Mesenteric fat pad (tissue), 1 donor: ENCODE data around the gene JUNB. TPM values are rescaled to one million over a fixed set of nuclear protein-coding genes. Genes with fewer than 3 reads are reported as not detected.
"Not testable (repeated sequence)": the region's sequence is repeated elsewhere in the genome, so short reads cannot be mapped to it uniquely, and the experiment has no call there.

Source experiments
- DNase-seq: peaks from one replicate; pipeline ENCODE4 v3.0.0-alpha.2; 2020; ENCODE audit warnings: low spot score
- total RNA-seq: library from RNA; stranded (reverse); fragmentation: NEBNext Ultra II Directional; extraction: Animal tissue kit (Norgen Biotek cat#: 25700); gene quantifications from one replicate; pipeline ENCODE4 v1.2.1, GENCODE V29; 2021
- donor health status: DM: yes; HTN: yes; CAD: no.

Gene JUNB
- total RNA-seq, 1 donor from 2014 or later = 800 TPM

DNA sequence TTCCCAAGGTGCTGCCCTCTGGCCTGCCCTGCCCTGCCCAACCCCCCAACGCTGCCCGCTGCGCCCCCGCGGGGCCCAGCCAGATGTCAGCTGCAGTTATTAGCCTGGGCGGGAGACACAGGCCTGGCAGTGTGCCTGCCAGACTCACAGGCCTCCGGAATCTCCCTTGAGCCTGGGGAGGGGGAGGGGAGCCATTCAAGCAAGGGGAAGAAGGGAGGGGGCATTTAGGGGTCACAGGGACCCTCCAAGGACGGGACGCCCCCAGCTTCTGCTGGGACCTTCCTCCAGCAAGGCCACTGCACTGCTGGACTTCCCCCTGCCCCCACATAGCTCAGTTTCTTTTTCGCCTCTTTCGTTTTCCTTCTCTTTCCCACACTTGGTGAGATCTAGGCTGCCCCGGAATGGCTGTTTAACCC is 2.6 kb upstream of the JUNB start:
- peak; percentile 94 for DNase-seq

DNA sequence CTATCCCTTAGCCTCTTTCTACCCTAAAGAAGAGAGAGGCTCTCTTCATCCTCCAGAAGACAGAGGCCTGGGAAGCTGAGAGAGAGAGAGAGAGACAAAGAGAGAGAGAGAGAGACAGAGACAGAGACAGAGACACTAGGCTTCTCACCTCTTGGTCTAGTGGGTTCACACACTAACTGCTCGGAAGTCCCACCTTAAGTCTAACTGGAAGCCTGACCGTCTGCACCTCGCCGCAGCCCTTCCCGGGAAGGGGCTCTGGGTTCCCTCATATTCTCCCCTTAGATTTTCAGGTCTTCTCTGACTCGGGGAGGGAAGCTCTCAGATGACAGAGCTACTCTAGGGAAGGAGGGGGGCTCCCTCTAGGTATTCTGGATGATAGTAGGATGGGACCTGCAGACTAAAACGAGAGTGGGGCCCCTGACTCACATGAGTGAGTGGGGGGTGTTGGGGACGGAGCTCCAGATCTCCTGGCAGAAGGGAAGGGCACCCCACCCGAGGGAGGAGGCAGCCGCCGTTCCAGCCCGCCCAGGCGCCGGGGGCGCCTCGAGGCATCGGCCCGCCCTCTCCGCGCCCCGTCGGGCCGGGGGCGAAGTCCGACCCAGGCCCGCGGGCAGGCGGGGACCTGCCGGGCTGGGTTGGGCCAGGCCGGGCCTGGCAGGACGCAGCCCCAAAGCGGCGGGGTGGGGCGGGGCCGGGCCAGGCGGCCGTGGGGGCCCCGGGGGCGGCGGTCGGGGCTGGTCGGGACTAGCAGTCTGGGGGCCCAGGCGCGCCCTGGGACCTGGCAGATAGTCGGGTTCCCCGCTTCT is 2.0 kb upstream of the JUNB start:
- no peak for DNase-seq

DNA sequence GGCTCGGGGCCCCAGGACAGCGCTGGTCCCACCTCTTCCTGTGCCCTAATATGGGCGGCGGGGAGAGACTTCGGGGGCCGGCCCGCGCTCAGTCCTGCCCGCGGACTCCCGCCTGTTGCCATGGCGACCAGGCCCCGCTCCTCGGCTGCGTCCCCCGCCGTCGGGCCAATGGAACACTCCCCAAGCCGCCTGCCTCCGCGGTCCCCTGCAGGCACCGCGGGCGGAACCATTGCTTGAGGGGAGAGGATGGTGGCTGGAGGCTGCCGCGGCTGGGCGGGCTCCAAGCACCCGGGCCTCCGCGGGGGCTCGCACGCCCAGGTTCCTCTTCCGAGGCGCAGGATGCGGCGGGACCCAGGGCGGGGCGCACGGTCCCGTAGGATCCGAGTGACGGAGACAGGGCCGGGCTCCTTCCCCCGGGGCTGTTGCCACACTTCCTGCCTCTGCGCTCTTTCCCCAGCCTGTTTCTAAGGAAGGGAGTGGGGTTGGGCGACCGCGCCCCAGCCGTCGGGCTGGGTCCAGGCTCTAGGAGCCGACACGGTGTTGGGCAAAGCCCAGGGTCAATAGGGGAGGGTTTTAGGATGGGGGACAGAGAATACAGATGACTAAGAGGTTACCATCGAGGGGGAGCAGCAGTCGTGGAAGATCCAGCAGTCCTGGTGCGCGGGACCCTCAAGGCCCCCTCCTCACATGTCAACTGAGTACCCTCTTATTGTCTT is 1.2 kb upstream of the JUNB start:
- peak; percentile 99 for DNase-seq

DNA sequence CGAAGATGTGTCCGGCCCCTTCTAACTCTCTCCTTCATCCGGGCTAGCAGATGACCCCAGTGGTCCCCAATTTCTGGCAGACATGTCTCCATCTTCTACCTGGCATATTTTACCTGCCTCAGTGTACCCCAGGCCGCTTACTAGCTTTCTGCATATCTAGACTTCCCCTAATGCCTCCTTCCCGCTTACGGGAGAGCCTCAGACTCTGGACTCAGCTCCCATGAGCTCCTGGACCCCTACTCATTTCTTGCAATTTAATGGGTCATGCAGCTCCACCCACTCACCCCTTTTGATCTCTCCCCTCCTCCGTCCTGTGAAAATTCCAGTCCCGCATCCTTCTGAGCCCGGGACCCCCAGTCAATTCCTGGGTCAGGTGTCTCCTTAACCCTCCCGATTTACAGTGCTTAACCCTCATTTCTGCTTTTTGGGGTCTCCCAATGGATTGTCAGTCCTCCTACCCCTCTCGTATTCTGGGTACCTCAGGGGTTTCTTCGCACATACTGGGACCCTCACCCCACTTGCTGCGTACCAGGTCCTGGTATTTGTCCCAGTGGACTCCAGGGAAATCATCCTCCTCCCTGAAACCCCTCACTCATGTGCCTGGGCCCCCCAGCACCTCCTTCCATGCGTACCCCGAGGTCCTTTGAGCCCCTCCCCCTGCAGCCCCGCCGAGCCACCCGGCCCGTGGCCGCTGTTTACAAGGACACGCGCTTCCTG is 500 bp upstream of the JUNB start:
- no peak for DNase-seq

DNA sequence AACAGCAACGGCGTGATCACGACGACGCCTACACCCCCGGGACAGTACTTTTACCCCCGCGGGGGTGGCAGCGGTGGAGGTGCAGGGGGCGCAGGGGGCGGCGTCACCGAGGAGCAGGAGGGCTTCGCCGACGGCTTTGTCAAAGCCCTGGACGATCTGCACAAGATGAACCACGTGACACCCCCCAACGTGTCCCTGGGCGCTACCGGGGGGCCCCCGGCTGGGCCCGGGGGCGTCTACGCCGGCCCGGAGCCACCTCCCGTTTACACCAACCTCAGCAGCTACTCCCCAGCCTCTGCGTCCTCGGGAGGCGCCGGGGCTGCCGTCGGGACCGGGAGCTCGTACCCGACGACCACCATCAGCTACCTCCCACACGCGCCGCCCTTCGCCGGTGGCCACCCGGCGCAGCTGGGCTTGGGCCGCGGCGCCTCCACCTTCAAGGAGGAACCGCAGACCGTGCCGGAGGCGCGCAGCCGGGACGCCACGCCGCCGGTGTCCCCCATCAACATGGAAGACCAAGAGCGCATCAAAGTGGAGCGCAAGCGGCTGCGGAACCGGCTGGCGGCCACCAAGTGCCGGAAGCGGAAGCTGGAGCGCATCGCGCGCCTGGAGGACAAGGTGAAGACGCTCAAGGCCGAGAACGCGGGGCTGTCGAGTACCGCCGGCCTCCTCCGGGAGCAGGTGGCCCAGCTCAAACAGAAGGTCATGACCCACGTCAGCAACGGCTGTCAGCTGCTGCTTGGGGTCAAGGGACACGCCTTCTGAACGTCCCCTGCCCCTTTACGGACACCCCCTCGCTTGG is 966 bp downstream of the JUNB start:
- DNase-seq = peak; percentile 93

DNA sequence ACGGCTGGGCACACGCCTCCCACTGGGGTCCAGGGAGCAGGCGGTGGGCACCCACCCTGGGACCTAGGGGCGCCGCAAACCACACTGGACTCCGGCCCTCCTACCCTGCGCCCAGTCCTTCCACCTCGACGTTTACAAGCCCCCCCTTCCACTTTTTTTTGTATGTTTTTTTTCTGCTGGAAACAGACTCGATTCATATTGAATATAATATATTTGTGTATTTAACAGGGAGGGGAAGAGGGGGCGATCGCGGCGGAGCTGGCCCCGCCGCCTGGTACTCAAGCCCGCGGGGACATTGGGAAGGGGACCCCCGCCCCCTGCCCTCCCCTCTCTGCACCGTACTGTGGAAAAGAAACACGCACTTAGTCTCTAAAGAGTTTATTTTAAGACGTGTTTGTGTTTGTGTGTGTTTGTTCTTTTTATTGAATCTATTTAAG is 1.6 kb downstream of the JUNB start:
- DNase-seq = no peak

DNA sequence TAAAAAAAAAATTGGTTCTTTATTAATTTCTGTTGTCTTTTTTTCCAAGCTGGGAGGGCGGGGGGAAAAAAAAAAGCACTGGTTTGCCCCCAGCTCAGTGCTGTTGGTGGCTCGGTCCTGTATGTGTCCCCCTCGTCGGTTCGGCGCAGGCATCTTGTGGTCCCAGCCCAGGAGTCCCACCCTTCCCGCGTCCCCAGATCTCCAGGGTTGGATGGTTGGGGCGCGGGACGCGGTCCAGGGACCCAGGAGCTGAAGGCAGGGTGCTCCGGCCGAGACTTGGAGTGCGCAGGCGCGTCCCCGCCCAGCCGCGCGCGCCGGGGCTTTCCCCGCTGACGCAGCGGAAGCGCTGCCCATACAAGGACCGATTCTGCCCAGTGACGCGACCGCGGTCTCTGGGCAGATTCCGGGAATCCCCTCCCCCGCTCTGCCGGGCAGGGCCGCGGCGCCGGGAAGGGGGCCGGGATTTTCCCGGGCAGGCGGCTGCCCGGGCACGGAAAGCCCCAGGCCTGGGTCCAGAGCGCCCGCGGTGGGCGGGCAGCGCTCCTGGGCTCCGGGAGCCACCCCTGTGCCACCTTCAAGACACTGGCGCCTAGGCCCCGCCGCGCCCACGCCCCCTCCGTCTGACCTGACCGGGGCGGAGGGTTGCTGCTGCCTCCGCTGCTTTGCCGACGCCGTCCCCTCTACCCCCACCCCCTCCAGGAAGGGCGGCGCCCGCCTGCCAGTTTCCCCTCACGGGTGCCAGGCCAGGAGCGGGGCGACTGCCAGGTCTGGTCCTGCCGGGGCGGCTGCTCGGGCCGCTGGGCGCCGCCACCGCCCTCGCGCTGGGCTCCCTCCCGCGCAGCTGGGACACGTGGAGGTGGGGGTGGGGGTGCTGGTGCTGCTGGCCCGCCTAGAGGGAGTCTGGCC is 2.3 kb downstream of the JUNB start:
- DNase-seq = peak; percentile 99

DNA sequence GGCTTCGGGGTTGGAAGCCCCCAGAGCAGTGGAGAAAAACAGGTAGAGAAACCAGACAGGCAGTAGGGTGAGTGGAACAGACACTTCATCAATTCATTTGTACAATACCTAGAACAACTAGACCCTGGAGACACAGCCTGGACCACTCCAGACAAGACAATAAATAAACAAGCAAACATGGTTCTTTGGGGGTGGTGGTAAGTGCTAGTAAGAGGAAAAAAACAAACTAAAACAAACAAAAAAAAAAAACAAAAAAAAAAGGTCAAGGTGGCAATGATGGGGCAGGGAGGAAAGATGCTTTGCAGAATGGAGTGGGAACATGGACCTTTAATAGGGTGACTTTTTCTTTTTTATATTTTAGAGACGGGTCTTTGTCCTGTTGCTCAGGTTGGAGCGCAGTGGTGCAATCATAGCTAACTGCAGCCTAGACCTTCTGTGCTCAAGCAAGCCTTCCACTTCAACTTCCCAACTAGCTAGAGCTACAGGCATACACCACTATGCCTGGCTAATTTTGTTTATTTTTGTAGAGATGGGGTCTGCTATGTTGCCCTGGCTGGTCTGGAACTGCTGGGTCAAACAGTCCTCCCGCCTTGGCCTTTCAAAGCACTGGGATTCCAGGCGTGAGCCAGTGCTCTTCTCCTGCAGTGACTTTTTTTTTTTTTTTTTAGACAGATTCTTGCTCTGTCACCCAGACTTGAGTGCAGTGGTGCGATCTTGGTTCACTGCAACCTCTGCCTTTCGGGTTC is 3.1 kb downstream of the JUNB start:
- no peak for DNase-seq

DNA sequence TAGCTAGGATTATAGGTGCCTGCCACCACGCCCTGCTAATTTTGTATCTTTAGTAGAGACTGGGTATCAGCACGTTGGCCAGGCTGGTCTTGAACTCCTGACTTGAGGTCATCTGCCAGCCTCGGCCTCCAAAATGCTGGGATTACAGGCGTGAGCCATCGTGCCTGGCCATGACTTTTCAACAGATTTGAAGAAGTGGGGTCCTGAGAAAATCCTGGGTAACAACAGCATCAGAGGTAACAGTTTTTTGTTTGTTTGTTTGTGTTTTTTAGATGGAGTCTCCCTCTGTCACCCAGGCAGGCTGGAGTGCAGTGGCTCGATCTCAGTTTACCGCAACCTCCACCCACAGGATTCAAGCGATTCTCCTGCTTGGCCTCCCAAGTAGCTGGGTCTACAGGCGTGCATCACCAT is 3.7 kb downstream of the JUNB start:
- no peak for DNase-seq

DNA sequence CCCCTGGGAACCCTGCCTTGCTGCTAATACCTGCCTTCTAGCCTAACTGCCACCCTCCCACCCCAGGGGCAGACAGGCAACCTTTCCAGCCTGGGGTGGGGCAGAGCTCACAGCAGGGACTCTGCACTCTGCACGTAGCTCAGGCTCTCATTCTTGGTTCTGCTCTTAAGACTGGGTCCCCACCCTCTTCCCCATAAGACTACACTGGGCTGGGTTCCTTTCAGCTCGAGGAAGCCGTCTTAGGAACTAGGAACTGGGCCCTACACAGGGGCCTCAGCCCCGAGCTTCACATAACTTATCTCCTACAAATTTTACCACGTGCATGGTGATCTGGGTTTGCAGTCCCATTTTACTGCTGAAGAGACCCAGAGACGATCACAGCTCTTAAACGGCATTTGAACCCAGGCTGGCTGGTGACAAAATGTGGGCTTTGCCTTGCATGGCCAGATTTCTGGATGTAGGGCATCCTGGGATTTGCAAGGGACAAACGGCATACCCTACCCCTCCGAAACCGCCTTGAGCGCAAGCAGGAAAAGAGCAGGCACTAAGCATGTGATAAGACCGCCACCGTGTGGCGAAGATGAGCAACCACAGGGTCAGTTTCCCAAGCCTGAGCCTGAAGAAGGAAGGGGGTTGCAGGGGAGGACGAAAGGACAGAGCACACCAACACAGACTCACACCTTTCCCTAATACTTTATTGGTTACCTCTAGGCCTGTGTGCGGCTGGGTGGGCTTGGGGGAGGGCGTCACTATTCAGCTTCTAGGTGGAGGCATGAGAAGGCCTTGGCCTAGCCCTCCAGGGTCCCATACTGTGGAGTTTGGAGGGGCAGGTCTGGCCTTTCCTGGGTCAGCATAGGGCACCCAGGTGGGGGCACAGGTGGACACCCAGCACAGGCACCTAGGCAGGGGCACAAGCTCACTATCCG is 5.1 kb downstream of the JUNB start:
- DNase-seq = no peak

DNA sequence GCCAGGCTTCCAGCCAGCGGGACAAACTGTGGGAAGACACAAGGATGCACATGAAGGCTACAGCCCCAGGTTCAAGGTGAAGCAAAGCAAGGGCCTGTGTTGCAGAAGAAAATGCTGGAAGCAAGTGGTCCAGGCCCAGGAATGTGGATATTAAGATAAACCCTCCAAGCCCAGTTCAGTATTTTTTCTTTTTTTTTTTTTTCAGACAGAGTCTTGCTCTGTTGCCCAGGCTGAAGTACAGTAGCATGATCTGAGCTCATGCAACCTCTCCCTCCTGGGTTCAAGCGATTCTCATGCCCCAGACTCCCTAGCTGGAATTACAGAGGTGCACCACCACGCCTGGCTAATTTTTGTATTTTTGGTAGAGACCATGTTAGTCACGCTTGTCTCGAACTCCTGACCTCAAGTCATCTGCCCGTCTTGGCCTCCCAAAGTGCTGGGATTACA is 5.9 kb downstream of the JUNB start:
- no peak for DNase-seq

DNA sequence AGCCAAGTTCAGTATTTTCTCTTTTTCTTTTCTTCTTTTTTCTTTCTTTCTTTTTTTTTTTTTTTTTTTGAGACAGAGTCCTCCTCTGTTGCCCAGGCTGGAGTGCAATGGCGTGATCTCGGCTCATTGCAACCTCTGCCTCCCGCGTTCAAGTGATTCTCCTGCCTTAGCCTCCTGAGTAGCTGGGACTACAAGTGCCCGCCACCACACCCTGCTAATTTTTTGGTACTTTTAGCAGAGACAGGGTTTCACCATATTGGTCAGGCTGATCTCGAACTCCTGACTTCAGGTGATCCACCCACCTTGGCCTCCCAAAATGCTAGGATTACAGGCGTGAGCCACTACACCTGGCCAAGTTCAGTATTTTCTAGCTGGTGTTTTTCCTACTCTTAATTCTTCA is 6.3 kb downstream of the JUNB start:
- DNase-seq = not testable (repeated sequence)

DNA sequence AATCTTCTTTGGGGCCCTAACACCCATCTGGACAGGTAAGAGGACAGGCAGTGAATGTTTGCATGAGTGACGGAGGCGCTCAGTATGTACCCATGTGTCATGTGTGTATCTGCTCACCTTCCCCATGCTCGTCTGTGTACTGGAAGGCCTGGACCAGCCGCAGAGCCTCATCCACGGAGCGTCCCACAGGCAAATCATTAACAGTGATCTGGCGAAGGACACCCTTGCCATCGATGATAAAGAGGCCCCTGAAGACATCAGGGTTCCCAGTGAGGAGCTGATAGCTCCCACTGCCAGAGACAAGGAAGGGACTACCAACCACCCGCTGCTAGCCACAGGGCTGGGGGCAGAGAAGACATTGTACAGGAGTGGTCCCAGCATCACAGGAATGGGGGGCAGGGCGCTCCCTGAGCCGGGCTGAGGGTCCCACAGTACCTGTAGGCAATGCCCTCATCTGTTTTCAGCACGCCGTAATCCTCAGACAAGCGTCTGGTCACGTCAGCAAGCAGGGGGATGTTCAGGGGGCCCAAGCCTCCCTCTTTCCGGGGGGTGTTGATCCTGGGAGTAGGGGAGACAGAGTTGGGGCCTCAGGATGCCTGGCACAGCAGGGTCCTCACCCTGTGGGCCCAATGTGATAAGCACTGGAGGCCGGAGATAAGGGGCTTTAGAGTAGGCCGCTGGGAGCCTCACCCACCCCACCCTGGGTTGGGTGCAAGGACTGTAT is 8.6 kb downstream of the JUNB start:
- no peak for DNase-seq

DNA sequence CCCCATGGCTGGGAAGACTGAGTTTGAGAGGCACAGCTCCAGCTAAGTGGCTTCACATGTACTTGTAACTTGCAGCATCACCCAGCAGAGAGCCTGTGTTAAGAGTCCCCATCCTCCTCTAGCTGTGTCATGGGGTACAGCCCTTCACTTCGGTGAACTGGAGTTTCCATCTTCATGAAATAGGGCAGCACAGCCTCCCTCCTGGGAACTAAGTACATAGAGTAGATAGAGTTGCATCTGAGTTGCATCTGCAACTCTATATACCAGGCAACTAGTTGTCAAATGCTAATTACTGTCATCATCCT is 9.1 kb downstream of the JUNB start:
- no peak for DNase-seq

DNA sequence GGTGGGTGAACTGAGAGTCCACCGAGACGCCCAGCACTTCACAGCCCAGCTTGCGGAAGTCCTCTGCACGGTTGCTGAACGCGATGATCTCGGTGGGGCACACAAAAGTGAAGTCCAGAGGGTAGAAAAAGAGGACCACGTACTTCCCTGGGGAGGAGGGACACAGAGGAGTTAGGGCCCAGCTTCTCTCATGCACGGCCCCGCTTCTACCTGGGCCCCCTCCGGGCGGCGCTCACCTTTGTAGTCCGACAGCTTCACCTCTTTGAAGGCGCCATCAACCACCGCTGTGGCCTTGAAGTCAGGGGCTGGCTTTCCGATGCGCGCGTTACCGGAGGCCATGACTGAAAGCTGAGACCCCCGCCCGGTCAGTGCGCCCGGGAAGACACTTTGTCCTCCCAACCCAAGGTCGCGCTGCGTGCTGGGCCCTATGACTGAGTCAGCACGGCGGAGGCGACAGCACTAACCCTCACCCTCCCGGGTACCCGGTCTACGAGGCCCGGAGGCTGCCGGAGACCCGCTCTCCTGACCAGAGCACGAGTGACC is 9.7 kb downstream of the JUNB start:
- DNase-seq = no peak

DNA sequence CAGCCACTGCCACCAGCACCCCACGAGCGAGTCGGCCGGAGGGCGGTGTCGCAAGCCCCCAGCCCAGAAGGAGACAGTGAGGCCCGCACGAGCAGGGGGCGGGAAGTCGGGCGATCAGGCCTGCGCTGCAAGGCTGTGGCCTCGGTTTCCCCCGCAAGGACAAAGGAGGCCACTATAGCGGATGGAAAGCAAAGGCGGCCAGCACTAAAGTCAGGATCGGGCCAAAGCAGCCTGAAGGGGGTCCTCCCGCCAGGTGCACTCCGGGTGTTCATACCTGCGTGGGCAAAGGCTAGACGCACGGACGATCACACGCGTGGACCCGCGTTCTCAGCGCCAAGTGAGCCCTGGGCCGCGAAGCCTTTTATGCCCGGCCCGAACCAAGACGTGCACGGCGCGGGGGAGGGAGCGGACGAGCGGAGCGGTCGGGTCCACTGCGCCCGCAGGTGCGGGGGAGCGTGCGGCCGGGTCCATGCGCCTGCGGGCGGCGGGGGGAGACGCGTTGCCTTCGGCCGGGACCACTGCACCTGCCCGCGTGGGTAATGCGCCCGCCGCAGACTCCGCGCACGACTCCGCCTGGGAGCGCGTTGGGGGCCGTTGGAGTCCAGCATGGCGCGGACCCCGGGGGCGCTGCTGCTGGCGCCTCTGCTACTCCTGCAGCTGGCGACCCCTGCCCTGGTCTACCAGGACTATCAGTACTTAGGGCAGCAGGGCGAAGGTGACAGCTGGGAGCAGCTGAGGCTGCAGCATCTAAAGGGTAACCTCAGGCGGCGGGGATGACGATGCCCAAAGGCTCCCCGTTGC is 10.4 kb downstream of the JUNB start, which contains the start of the genes PRDX2 and THSD8:
Gene PRDX2 (minus strand): TSS at position 335 of the 801 bp plus-strand sequence. CDS start 539 bp downstream, outside the sequence.
Gene THSD8 (plus strand): TSS at position 604 of the 801 bp plus-strand sequence. CDS start 3 bp downstream, at position 607.
- peak; percentile 94 for DNase-seq
